Body of pancreas (tissue), 4 donors: ENCODE data around the gene FBRSL1. TPM values are rescaled to one million over a fixed set of nuclear protein-coding genes. Genes with fewer than 3 reads are reported as not detected.
A peak's percentile ranks its signal among the peaks of the same experiment; 100 is the strongest.

Experiments
- ATAC-seq: fragments of 150-250 bp; one replicate; pipeline ENCODE4 v1.9.1; 2016
- DNase-seq, 4 donors: peaks; one replicate each; pipeline ENCODE4 v3.0.0-alpha.2; 2019
- H3K27ac ChIP-seq, 4 donors: fragments of 200-600 bp; sonication (generic); 1 replicate in 3 of 4; 2 replicates in 1 of 4; pipeline versions ENCODE4 v1.5.1 to v1.6.1; 2016 to 2019; ENCODE audit warnings: mild to moderate bottlenecking in 1 of 4, mixed read lengths in 1 of 4, moderate library complexity in 1 of 4
- H3K27me3 ChIP-seq, 2 donors: fragments of 200-600 bp; sonication (generic); one replicate each; pipeline ENCODE4 v1.6.0; 2016; ENCODE audit warnings: mild to moderate bottlenecking in 1 of 2
- H3K36me3 ChIP-seq, 2 donors: fragments of 200-600 bp; sonication (generic); replicated peaks in 1 of 2; 2 replicates each; pipeline ENCODE4 v1.5.1; 2016; ENCODE audit warnings: low read depth in 2 of 2; ENCODE audit not compliant: insufficient read depth in 1 of 2
- H3K4me1 ChIP-seq: fragments of 200-600 bp; sonication (generic); one replicate; pipeline ENCODE4 v1.6.0; 2016
- H3K4me3 ChIP-seq, 2 donors: fragments of 200-600 bp; sonication (generic); 1 replicate in 1 of 2; 2 replicates in 1 of 2; pipeline ENCODE4 v1.5.1; 2016 to 2019
- H3K9me3 ChIP-seq, 3 donors: fragments of 200-600 bp; sonication (generic); 1 replicate in 2 of 3; 2 replicates in 1 of 3; pipeline ENCODE4 v1.5.1; 2016
- CTCF ChIP-seq, 7 experiments: fragments of 450-650 bp in 4 of 7; fragments of 200-600 bp in 3 of 7; sonication (generic) in 3 of 7; IDR thresholded peaks; one replicate each; pipeline ENCODE4 v1.5.1; 2016 to 2019; ENCODE audit warnings: antibody characterized with exemption in 7 of 7
- POLR2A ChIP-seq, 3 donors: fragments of 450-650 bp; IDR thresholded peaks; one replicate each; pipeline ENCODE4 v1.6.1; 2016; ENCODE audit warnings: antibody characterized with exemption in 3 of 3, mild to moderate bottlenecking in 2 of 3
- WGBS, 2 donors: methylation state at CpG; one replicate each; pipeline ENCODE4 v1.1.5; 2017; 5-methylcytosine and 5-hydroxymethylcytosine counted together
- intact Hi-C: fragments of 100-400 bp; cut with DNase I; formaldehyde crosslinking; loops from one replicate; pipeline ENCODE4 v1.15.1; 2023
- total RNA-seq, 2 donors: library from RNA; depleted of rRNA; stranded (reverse); fragments of >200 nt; gene quantifications; one replicate each; pipeline ENCODE4 v1.1.0, GENCODE V29; 2016

Gene FBRSL1
- total RNA-seq, 2 donors from 2014 or later: 29.8 to 50.1 TPM

DNA sequence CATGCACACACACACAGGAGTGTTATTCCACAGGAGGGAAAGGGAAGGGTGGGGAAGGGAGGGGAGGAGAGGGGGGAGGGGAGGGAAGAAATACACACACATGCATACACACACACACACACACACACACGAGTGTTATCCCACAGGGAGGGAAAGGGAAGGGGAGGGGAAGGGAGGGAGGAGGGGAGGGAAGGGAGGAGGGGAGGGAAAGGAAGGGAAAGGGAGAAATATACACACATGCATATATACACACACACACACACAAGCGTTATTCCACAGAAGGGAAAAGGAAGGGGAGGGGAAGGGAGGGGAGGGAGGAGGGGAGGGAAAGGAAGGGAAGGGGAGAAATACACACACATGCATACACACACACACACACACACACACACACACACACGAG lies 19.6 kb upstream of the FBRSL1 start:
- ATAC-seq: no peak
- Histone ChIP-seq H3K27me3 (no peaks in the 10 kb centered on the region), H3K4me1 (peaks cover 7% of the 10 kb centered on the region), H3K27ac (no peak overlapping the region), H3K9me3 (no peaks in the 10 kb centered on the region), H3K4me3 (no peak overlapping the region), H3K36me3 (no peaks in the 10 kb centered on the region)
- WGBS, 2 donors: 19% methylated on average over 2 of the region's 3 CpGs; no CpG with 5 or more reads in 1 of the 2 donors
- no peak for DNase-seq
- intact Hi-C loops: no loop called here
- TF ChIP-seq POLR2A (IDR thresholded peaks at IDR 0.05) (no peak), CTCF (IDR thresholded peaks at IDR 0.05) (no peak)

GRCh38 chr12:132471011-132471857 lies 18.7 kb upstream of the FBRSL1 start:
- no peak overlapping the region for H3K4me3 ChIP-seq
- intact Hi-C loops: no loop called here
- no peaks in the 10 kb centered on the region for H3K36me3 ChIP-seq
- TF ChIP-seq CTCF (IDR thresholded peaks at IDR 0.05) (peak in 1 of 7 experiments; percentile 13), POLR2A (IDR thresholded peaks at IDR 0.05) (no peak)
- ATAC-seq (peak; percentile 89), DNase-seq (peak; percentile 45 to 74 (median 56))
- H3K4me1 ChIP-seq: peaks cover 7% of the 10 kb centered on the region
- no peaks in the 10 kb centered on the region for H3K9me3 ChIP-seq
- H3K27ac ChIP-seq: peak overlapping the region in 1 of 4 donors; percentile 34
- WGBS, 2 donors: 41 to 49% methylated on average over 18 of the region's 18 CpGs
- H3K27me3 ChIP-seq: no peaks in the 10 kb centered on the region

DNA sequence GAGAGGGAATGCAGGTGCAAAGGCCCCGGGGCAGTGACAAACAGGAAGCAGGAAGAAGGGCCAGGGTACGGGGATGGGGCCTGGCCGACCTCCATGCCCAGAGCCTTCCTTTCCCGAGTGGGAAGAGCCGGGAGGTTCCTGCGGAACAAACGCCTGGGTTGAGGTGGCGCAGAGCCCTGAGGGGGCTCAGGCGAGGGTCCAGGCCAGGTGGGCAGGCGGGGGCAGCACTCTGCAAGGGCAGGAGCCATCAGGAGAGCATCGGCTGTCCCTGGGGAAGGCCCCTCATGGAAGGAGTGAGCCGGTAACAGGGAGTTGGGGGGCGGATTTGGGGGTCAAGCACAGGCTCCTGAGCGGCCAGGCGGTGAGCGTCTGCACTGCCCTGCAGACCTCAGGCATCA lies 18.1 kb upstream of the FBRSL1 start:
- Histone ChIP-seq H3K27ac (no peak overlapping the region), H3K27me3 (no peaks in the 10 kb centered on the region), H3K36me3 (no peaks in the 10 kb centered on the region), H3K4me1 (peaks cover 7% of the 10 kb centered on the region), H3K9me3 (no peaks in the 10 kb centered on the region), H3K4me3 (no peak overlapping the region)
- TF ChIP-seq CTCF (IDR thresholded peaks at IDR 0.05) (no peak), POLR2A (IDR thresholded peaks at IDR 0.05) (no peak)
- no peak for DNase-seq
- WGBS, 2 donors: 91 to 92% methylated on average over 16 of the region's 16 CpGs
- ATAC-seq: no peak
- intact Hi-C loops: no loop called here

DNA sequence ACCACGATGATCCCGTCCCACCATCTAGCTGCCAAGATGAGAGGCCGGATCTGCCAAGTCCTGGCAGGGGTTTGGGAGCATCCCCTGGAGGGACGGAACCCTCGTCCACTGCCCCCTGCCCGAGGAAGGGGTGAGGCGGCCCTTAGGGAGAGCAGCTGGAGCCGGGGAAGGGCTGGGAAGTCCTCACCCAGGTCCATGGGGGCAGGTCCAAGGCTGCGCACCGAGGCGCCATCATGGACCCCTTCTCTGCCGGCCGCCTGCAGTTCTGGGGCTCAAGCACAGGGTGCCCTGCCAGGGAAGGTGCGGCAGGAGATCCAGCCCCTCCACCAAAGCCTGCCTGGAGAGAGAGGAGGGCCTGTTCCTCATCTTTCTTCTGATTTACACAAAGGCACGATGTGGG lies 17.6 kb upstream of the FBRSL1 start:
- intact Hi-C loops: no loop called here
- WGBS, 2 donors: 80% methylated on average over 14 of the region's 15 CpGs; no CpG with 5 or more reads in 1 of the 2 donors
- ATAC-seq: no peak

More for the DNA sequence above, 17.6 kb upstream of the FBRSL1 start:
- H3K27ac ChIP-seq: no peak overlapping the region
- peaks cover 7% of the 10 kb centered on the region for H3K4me1 ChIP-seq
- no peaks in the 10 kb centered on the region for H3K36me3 ChIP-seq
- H3K4me3 ChIP-seq: no peak overlapping the region
- H3K27me3 ChIP-seq: no peaks in the 10 kb centered on the region
- TF ChIP-seq CTCF (IDR thresholded peaks at IDR 0.05) (no peak), POLR2A (IDR thresholded peaks at IDR 0.05) (no peak)
- no peak for DNase-seq
- no peaks in the 10 kb centered on the region for H3K9me3 ChIP-seq
